ENCODE data around the gene GNAI2.

Gene GNAI2

DNA sequence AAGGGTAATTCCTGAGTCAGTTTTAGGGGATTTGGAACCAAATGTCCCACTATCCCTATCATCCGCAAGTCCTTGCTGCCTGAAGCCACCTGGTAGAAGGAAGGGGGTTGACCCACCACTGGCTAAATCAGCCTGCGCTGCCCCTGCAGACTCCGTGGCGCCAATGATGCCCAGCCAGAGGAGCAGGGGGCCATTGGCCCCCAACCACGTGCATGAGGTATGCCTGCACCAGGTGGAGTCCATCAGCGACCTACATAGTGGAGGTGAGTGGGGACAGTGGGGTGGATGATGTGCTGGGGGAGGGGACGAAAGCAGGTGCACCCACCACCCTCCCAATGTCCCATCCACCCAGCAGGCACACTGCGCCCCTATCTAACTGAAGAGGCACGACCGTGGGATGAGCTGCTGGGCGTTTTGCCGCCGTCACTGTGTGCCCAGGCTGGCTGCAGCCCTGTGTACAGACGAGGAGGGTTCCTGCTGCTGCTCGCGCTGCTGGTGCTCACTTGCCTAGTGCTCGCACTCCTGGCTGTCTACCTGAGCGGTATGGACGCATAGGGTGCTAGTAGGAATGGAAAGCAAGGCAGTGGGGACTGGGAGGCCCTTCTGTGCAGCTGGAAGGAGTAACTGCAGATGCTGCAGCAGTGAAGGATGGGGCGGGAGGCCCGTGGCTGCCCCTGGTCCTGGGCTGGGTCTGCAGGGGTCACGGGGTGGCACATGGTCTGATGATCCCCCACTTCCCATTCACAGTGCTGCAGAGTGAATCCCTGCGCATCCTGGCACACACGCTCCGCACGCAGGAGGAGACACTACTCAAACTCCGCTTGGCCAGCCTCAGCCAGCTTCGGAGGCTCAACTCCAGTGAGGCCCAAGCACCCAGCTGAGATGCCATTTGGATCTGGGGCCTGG, 50.6 kb downstream of the GNAI2 start:
- no peak for DNase-seq

DNA sequence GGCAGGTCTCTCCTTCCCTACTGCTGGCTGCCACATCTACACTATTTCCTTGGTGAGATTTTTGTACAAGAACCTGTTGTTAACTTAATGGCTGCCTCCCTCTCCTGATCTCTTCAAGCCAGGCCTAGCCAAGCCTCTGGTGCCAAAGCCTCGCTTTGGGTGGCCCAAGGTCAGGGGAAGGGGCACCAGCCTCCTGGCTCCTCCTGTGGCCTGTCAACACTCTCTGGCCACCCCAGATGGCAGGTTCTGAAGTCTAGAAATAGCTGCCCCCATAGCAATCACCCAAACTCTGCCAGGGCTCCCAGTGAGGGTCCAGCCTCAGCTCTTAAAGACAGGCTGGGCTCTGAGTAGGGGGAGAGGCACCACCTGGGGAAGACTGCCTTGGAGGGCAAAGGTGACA, 51.3 kb downstream of the GNAI2 start:
- DNase-seq, result no peak

DNA sequence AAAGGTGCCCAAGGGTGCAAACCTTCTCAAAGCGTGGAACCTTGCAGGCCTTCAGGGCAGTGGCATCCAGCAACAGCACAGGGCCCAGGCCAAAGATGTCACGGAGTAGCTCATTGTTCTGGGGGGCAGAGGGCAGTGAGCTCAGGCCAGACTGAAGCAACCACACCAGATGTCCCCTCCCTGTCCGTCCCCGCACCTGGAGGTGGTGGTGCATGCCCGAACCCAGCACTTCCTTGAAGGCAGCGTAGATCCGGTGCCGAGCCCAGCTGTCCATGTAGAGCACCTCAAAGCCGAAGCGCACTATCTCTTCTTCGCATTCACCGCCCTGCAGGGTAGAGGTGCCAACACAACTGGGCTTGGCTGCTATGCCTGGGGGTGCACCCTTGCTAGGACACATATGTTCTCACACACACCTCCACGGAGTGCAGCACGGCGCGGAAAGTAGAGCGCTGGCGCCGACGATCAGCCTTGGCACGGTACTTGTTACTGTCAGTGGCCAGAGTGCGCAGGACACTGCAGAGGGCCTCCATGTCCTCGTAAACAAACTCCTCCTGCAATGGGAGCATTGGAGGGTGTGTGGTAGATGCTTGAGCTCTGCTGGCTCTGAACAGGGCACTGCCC, 52.5 kb downstream of the GNAI2 start:
- no peak for DNase-seq

DNA sequence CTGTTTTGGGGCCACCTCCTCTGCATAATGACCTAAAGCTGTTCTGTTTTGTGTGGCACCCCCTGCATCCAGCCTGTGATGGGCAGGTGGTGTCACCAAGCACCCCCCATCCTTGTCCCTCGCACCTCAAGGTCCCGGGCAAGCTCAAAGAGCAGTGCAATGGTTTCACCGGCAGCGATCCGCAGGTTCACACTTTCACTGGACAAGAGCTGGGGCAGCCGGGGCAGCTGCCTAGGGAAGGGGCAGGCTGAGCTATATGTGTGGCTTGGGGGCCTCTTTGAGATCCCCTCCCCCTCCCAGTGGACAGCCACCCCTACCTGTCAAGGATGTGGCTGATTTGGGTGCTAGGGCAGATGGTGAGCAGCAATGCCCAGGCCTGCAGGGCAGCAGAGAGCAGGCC, 53.1 kb downstream of the GNAI2 start:
- no peak for DNase-seq

DNA sequence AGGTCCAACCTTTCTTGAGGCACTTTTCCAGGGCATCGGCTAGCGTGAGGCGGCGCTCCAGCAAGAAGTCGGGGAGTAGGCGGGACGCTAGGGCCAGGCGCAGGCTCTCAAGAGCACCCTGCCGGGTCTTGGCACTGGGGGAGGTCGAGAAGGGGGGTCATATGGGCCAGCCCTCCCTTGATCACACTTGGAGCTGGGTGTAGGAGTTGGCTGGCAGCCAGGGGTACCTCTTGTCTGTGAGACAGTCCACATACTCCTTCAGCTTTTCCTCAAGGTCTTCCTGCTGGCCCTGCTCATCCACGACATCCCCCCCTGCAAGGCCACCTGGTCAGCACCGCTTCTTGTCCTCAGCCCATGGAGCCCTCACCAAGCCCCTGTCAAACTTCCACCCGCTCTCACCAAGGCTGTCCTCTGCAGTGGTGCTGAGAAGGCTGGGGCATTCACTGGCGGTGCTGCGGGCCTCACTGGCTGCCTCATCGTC, 54.2 kb downstream of the GNAI2 start:
- DNase-seq, result no peak

DNA sequence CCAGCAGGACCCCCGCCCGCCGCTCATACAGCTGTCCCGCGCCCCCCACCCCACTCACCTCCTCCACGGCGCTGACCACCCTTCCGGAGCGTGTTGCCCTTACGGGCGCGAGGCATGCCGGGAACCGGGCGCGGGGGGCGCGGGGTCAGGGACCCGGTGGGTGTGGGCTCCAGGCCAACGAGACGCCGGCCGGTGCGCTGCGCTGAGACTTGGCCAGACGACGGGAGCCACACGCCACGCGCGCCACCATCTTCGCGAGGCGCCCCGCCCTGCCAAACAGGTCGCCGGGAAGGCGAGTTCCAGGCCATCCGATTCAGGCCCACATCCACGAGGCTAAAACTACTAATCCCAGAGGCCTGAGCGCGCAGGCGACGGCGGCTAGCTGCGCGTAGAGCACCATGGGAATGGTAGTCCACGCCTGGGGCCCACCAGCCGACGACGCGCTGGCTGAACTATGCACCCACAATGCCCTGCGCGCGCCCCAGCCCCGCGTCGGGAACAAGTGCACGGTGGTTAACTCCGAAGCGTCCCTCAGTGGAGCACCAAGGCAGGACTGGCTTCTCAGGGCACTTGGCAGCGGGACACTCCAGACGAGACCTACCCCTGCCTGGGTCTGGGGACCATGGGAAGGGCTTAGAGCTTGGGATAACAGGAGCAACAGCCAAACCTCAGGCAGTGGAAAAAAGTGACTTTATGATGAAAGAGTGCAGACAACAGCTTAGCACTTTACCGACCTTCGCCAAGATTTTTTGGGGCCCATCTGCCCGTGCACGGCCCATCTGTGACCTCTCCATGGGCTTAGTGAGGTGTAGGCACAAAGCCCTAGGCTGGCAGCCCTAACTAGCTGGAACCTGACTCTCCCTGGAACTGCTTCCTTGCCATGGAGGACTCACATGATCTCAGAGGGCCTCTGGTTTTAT, 56.4 kb downstream of the GNAI2 start, which contains the start of gene IFRD2:
IFRD2 (minus strand) TSS at position 271 of the 920 bp plus-strand sequence; CDS start at position 116, 155 bp downstream.
- peak; percentile 90 for DNase-seq

DNA sequence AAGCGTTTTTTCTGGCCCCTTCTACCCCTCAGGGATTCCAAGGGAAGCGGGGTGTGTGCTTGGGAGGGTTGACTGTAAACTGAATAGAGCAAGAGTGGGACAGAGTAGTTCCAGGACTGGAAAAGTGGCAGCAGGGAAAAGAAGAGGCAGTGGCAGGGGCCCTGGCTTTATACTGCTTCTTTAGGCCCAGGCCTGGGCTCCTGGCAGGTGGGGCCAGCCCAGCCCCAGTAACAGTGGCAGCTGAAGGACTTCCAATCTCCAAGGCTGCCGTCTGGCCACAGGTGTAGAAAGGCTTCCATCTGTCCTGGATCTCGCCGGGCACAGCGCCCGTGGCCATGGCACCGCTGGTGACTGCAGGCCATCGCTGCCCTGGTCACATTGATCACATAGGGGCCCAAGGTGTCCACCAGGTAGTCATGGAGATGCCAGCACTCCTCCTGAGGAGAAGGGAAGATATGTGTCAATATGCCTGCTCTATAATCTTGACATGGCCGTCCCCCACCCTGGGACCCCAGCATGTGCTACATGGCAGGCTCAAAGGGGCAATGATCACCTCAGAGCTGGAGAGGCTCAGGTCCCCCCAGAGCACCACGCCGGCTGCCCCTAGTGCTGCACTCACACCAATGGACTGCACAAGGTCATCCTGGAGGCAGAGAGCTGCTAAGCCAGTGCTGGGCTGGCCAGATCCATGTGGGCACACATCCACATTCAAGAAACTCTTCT, 57.2 kb downstream of the GNAI2 start:
- no peak for DNase-seq

DNA sequence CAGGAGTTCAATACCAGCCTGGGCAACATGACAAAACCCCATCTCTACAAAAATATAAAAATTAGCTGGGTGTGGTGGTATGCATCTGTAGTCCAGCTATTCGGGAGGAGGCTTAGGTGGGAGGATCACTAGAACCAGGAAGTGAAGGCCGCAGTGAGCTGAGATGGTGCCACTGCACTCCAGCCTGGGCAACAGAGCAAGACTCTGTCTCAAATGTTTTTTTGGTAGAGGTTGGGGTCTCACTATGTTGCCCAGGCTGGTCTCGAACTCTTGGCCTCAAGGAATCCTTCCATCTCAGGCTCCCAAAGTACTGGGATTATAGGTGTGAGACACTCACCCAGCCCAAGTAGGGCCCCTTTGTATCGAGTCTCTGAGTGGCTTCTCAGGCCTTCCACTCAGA, 58.1 kb downstream of the GNAI2 start:
- DNase-seq, result no peak

DNA sequence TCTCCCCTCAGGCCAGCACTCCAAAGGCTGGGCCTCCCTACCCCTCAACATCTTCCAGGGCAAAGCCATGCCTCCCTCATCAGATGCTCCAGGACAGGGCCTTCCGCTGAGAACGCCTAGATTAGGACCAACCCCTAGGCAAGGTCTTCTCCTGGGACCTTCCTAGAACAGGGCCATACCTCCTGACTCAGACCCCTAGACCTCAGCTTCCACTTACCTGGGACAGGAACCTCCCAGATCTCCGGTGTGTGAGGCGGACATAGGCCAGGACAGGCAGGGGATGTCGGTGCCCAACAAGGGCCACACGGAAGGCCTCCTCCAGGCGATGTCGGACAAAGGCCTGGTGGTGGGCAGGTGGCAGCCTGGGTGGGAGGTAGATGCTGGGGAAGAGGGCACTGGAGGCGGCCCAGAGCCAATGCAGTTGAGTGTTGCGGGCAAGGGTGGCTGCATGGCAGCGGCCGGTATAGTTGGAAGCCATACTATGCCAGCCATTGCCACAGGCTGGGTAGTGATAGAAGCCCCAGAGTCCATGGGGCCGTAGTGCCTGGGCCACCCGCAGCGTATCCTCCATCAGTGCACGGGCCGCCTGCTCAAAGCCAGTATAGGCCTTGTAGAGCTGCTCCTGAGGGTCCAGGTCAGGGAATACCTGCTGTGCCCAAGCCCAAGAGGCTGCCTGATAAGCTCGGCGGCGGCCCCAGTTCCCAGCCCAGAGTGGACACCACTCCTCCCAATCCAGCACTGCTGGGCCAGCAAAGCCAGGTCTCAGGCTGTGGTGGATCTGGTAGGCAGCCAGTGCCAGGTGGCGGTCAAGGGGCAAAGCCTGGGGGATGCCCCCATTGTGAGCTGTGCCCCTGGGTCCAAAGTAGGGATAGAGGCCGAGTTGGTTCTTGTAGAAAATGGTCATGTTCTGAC, 58.7 kb downstream of the GNAI2 start:
- DNase-seq, result no peak

DNA sequence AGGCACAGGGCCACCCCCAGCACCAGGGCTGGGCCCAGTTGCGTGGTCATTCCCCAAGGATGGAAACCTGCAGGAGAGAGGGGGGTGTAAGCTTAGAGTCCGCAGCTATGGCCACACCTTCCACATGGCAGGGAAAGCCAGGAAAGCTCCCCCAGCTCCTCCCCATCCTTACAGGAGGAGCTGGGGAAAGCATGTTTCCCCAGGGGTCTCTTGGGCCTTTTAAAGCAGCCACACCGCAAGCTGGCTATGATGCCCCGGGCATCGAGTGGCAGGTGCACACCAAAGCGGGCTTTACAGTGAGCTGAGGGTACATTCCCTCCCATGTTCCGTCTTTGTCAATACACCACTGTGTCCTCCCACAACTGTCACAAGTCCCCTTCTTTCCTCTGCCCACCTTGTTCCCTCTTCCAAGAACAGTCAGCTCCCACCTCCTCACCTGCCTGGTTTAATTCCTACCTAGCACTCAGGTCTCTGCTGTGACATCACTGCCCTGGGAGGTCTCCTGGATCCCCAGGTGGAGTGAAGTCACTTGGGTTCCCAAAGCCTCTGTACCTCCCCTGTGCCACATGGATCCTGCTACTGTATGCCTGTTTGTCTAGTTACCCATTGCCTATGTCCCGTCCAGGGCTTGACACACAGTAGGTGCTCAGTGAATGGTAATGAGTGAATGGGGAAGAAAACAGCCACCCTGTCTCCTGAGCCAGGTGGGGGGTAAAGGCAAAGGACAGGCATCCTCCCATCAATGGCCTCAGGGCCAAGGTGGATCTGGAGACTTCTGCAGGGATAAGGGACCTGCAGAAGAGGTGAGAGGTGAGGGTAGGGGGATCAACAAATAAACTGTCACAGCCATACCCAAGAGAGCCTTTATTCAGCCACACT, 59.8 kb downstream of the GNAI2 start:
- no peak for DNase-seq

DNA sequence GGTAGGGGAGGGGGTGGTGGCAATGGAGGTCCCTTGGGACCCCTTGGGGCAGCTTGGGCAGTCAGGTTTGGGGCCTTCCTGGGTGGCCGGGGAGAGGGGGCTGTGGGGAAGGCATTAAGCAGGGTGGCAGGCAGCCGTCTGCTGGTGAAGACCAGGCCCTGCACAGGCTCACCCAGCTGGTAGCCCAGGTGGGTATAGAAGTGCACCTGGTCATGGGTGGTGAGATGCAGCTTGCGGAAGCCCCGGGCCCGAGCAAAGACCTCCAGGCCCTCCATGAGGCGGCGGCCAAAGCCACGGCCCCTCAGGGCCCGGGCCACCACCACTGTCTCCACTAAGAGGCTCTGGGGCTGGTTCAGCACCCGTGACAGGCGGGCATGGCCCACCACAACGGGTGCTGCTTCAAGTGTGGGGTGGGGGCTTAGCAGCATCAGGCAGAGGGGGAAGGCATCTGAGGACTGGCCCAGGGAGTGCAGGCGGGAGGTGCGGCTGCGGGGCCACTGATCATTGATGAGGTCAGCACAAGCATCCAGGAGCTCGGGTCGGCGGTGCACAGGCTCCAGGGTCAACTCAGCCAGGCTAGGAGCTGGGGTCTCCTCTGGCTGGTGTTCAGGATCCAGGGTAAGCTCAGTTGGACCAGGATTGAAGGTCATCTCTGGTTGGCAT, 60.8 kb downstream of the GNAI2 start:
- DNase-seq, result no peak

DNA sequence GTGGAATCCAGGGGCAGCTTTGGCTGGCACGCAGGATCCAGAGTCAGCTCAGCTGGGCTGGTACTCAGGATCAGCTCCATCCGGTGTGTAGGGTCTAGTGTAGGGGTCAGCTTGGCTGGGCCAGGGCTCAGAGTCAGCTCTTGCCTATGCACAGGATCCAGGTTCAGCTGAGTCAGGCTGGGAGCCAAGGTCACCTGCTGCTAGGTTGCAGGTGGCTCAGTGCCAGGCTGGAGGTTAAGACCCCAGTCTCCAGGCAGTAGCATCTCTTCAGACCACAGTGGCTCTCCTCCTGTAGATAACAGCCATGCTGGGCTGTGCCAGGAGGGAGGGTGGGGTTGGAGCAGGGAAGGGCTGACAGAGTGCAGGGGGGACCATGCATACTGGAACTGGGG, 61.4 kb downstream of the GNAI2 start:
- DNase-seq, result no peak

DNA sequence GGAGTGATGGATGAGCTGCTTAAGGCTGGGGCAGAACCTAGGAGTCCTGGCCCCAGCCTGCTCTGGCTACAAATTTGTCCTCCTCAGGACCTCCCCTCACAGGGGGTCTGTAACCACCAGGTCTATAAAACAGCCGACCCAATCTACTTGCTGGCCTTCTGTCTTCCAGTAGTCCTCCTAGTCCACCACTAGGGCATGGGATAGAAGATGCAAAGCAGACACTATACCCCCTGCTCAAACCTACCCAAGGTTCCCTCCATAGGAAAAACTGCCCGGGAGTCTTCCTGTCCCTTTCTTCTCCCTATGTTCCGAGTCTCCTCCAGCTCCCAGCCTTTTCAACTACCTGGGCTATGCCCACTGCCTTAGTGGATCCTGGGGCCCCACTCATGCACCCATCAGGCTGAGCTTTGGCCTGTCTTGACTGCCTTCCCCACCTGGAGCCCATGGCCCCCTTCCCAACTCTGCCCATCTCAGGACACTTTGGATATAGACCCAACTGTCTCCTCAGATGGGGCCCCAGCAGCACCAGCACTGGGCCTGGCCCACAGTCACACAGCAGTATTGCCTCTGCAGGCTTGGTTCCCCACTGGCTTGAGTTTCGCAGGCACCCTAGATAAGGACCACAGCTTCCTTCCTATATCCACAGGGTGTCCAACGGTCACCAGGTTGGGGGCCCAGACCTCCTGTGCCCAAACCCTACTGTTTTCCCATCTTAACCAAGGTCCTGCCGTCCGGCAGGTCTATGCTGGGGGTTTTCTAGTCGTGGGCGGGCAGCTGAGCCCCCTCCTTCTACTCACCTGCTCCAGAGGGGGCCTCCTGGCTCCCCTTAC, 62.1 kb downstream of the GNAI2 start:
- no peak for DNase-seq

DNA sequence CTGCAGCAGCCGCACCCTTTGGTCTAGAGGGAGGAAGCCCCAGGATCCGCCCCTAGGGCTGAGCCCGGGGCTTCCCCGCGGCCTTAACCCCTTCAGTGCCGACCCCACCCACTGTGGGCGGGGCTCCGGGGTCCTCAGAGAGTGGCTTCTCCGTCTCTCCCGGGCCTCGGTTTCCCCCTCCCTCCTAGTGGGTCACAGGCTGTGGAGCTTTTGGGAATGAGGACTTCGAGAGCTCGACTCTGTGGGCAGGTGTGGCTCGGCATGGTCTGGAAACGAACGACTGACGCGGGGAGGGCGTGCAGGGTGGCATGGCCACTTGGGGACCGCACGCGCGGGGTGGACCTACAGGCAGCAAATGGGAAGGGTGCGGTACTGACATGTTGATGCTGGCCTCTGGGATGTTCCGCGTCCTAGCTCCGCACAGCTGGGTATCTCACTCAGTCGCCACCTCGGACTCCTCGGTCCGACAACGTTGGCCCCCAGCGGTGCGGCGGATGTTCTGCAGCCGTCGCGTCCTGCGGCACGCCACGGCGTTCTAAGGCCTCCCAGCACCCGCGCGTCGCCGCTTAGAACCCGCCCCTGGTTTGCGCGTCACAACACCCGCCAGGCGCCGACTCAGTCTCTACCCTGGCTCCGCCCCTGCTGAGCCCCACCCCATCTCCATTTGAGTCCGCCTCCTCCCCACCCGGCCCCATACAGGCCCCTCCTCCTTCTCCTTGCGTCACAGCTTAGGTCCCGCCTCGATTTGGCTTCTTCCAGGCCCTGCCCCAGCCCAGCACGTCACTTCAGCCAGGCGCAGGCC, 63.0 kb downstream of the GNAI2 start, which contains the start of the genes HYAL3 and NAA80:
HYAL3 (minus strand) TSS at position 570 of the 802 bp plus-strand sequence. CDS start 3,803 bp downstream, outside the sequence.
NAA80 (minus strand) TSS at position 570 of the 802 bp plus-strand sequence. CDS start 1,942 bp downstream, outside the sequence.
- peak; percentile 96 for DNase-seq

DNA sequence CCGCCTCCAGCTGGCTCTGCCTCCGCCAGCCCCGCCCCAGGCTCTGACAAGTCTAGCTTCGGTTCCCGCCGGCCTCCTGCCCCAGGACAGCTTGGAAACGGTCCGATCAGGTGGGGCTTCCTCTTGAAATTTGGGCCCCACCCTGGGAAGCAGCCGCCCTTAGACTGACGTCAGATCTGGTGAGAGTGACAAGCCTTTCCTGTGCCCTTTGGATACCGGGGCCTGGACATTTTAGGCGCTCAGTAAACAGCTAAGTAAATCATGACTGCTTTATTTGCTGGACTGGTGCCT, 63.6 kb downstream of the GNAI2 start:
- no peak for DNase-seq

DNA sequence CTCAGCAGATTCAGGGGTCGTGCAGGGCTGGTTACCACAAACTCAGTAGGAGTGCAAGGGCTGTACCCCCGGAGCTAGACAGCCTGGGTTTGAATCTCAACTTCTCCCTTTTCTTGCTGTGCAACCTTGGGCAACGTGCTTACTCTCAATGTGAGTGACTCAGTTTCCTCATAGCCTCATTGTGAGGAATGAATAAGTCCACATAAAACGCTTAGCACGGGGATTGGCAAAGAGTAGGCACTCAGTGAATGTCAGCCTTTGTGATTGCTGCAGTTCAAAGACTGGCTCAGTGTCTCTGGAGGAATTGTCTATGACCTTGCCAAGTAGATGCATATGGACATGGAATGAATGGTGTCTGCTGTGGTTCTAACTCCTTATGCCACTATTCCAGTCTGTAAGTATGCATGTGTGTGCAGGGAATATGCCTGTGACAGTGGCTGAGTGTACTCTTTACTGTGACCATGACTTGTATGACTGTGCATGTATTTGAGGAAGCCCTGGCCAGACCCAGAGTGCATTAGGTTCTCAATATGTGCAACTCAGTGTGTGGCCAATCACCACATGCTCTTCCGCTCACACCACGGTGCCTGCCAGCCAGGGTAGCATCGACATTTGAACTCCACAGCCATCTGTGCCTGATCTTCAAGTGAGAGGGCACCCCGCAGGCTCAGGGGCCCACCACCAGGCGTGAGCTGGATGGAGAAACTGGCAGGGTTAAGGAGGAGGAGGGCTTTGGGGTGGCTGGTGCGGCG, 64.1 kb downstream of the GNAI2 start:
- no peak for DNase-seq

DNA sequence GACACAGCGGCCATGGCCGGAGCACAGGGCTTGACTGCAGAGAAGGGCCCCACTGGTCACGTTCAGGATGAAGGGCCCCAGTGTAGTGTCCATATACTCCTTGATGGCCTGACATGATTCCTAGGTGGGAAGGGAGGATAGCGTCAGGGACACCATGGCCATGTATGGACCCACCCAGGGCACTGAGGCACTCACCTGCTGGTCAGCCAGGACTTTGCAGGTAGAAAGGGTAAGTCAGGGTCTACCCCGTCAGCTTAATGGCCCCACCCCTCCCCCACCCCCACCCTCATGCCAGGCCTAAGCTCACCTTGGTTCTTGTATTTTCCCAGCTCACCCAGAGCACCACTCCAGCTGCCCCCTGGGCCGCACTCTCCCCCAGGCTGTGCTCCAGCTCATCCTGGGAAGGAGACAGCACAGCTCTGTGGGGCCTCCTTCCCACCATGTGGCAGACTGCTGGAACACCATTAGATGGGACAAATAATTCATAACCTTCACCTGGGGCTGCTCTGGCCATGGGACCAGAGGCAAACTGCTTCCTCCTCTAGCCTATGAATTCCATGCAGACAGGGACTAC, 64.8 kb downstream of the GNAI2 start:
- no peak for DNase-seq
